HepG2 (cell line): ENCODE data around the gene EIF1. TPM values are rescaled to one million over a fixed set of nuclear protein-coding genes. Genes with fewer than 3 reads are reported as not detected.

Experiments
- AGO1 ChIP-seq: fragments of 200-400 bp; formaldehyde crosslinking; IDR thresholded peaks from 2 replicates; pipeline ENCODE4 v1.6.1; 2017; ENCODE audit warnings: mild to moderate bottlenecking, low read depth, low read length, moderate library complexity; ENCODE audit not compliant: poor library complexity, severe bottlenecking
- ARID3A ChIP-seq: IDR thresholded peaks from 2 replicates; pipeline ENCODE4 v1.6.1; 2012; ENCODE audit warnings: low read depth, low read length, improper control_type of control experiment
- CSRNP2 ChIP-seq: sonication (generic); formaldehyde crosslinking; conservative IDR thresholded peaks from 2 replicates; pipeline ENCODE4 v1.8.0; 2022; ENCODE audit warnings: low read depth, missing genetic modification reagents
- FOXK1 ChIP-seq: sonication (generic); formaldehyde crosslinking; IDR thresholded peaks from 2 replicates; pipeline ENCODE4 v1.4.0; 2020; ENCODE audit warnings: low read depth, missing genetic modification reagents, borderline replicate concordance
- GFI1 ChIP-seq: sonication (generic); formaldehyde crosslinking; IDR thresholded peaks from 2 replicates; pipeline ENCODE4 v1.5.0; 2020; ENCODE audit warnings: missing genetic modification reagents, mild to moderate bottlenecking, borderline replicate concordance
- GLMP ChIP-seq: sonication (generic); formaldehyde crosslinking; IDR thresholded peaks from 2 replicates; pipeline ENCODE4 v1.9.0; 2021; ENCODE audit warnings: missing genetic modification reagents, mild to moderate bottlenecking, borderline replicate concordance
- HNRNPK ChIP-seq: fragments of 200-400 bp; formaldehyde crosslinking; IDR thresholded peaks from 2 replicates; pipeline ENCODE4 v1.6.1; 2018; ENCODE audit warnings: low read length, low read depth, moderate library complexity, mild to moderate bottlenecking; ENCODE audit not compliant: poor library complexity, severe bottlenecking
- SATB2 ChIP-seq: sonication (generic); formaldehyde crosslinking; IDR thresholded peaks from 2 replicates; pipeline ENCODE4 v1.5.0; 2020; ENCODE audit warnings: missing genetic modification reagents
- SPEN ChIP-seq: sonication (generic); formaldehyde crosslinking; IDR thresholded peaks from 2 replicates; pipeline ENCODE4 v1.5.1; 2020; ENCODE audit warnings: low read depth, mild to moderate bottlenecking, missing genetic modification reagents
- WIZ ChIP-seq: sonication (generic); formaldehyde crosslinking; IDR thresholded peaks from 2 replicates; pipeline ENCODE4 v1.5.1; 2020; ENCODE audit warnings: mild to moderate bottlenecking, missing genetic modification reagents
- ZFP36 ChIP-seq: fragments of 150-350 bp; IDR thresholded peaks from 2 replicates; pipeline ENCODE4 v1.6.1; 2018; ENCODE audit warnings: borderline replicate concordance, low read length, low read depth; ENCODE audit not compliant: partially characterized antibody
- ZNF143 ChIP-seq: sonication (generic); formaldehyde crosslinking; IDR thresholded peaks from 2 replicates; pipeline ENCODE4 v1.4.0; 2020; ENCODE audit warnings: missing genetic modification reagents
- ZNF160 ChIP-seq: sonication (generic); formaldehyde crosslinking; IDR thresholded peaks from 2 replicates; pipeline ENCODE4 v1.8.0; 2022; ENCODE audit warnings: mild to moderate bottlenecking, inconsistent platforms, missing genetic modification reagents
- ZNF18 ChIP-seq: sonication (generic); formaldehyde crosslinking; IDR thresholded peaks from 2 replicates; pipeline ENCODE4 v1.8.0; 2022; ENCODE audit warnings: mild to moderate bottlenecking, missing genetic modification reagents; ENCODE audit not compliant: insufficient replicate concordance
- ZNF512B ChIP-seq: sonication (generic); formaldehyde crosslinking; IDR thresholded peaks from 2 replicates; pipeline ENCODE4 v1.5.1; 2020; ENCODE audit warnings: missing genetic modification reagents, mild to moderate bottlenecking, borderline replicate concordance
- ZNF556 ChIP-seq: sonication (generic); formaldehyde crosslinking; IDR thresholded peaks from 2 replicates; pipeline ENCODE4 v1.4.0; 2020; ENCODE audit warnings: mild to moderate bottlenecking, missing genetic modification reagents, borderline replicate concordance
- ZNF589 ChIP-seq: sonication (generic); formaldehyde crosslinking; conservative IDR thresholded peaks from 2 replicates; pipeline ENCODE4 v1.8.0; 2022; ENCODE audit warnings: mild to moderate bottlenecking, moderate library complexity, missing genetic modification reagents
- ZNF629 ChIP-seq: sonication (generic); formaldehyde crosslinking; conservative IDR thresholded peaks from 2 replicates; pipeline ENCODE4 v1.5.0; 2020; ENCODE audit warnings: missing genetic modification reagents
- ZNF772 ChIP-seq: sonication (generic); formaldehyde crosslinking; IDR thresholded peaks from 2 replicates; pipeline ENCODE4 v1.5.0; 2020; ENCODE audit warnings: mild to moderate bottlenecking, missing genetic modification reagents
- polyA plus RNA-seq, 8 experiments: library from polyadenylated mRNA; depleted of rRNA in 3 of 8; stranded (reverse) in 7 of 8; unstranded in 1 of 8; fragments of >200 nt; fragmentation: Illumina TruSeq in 4 of 8; extraction: Trizol in 4 of 8; gene quantifications; 2 replicates each; pipeline versions ENCODE4 v1.2.1 to v1.2.3, GENCODE V29; 2011 to 2016; ENCODE audit warnings: low read depth in 4 of 8, missing spikeins in 1 of 8, mixed read lengths in 1 of 8; ENCODE audit not compliant: insufficient read depth in 1 of 8
- total RNA-seq, 5 experiments: library from RNA; depleted of rRNA; stranded (reverse); fragments of >200 nt; fragmentation: Illumina TruSeq; extraction: Trizol; gene quantifications; 2 replicates each; pipeline ENCODE4 v1.2.3, GENCODE V29; 2016; ENCODE audit warnings: low read depth in 1 of 5

The EIF1 gene
- total and polyA plus RNA-seq, 2 of the 13 experiments (the other 11 are each of a cell fraction or from before 2014, with no cell fraction given) = 147 to 517 TPM

- no peak for TF ChIP-seq HNRNPK
- TF ChIP-seq ZNF512B (CRISPR knock-in tag) = no peak
- TF ChIP-seq WIZ (CRISPR knock-in tag) = peak; percentile 60; the same call in 1 of the 2 replicates
- no peak for TF ChIP-seq ZFP36
- no peak for TF ChIP-seq ZNF143 (CRISPR knock-in tag)
- no peak for TF ChIP-seq ZNF18 (CRISPR knock-in tag)
- TF ChIP-seq AGO1 = no peak
- TF ChIP-seq SATB2 = no peak
- TF ChIP-seq SPEN (CRISPR knock-in tag) = no peak
- 0 out of 2 replicates have a peak, but pooled peaks have one; percentile 20 for TF ChIP-seq ZNF160
- TF ChIP-seq ARID3A = no peak
- no peak for TF ChIP-seq ZNF556 (CRISPR knock-in tag)
- no peak for TF ChIP-seq ZNF589 (CRISPR knock-in tag)
- no peak for TF ChIP-seq FOXK1
- no peak; the same call in 1 of the 2 replicates for TF ChIP-seq GFI1
- TF ChIP-seq GLMP = no peak
- no peak for TF ChIP-seq ZNF629 (CRISPR knock-in tag)
- TF ChIP-seq CSRNP2 (CRISPR knock-in tag) = no peak
- no peak; the same call in 1 of the 2 replicates for TF ChIP-seq ZNF772 (CRISPR knock-in tag)
Observed at GRCh38 chr17:41667280-41668041, 21.2 kb upstream of the EIF1 start (continued).
